ENCODE results near the gene CRX.
"Not testable (repeated sequence)": the region's sequence is repeated elsewhere in the genome, so short reads cannot be mapped to it uniquely, and the experiment has no call there.

CRX gene

DNA sequence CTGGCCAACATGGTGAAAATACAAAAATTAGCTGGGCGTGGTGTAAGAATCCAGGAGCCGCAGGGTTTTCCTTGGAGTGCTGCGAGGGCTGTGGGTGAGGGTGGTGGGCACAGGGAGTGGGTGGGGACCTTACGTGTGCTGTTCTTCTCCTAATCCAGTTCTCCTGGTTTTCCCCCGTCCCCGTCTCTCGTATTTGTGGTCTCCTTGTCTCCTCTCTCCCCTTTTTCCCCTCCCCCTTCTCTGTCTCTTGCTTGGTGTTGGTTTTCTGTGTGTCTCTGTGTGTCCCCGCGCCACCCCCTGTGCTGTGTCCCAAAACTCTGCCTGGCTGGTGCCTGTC is 41.6 kb upstream of the CRX start:
- DNase-seq (ENCODE audit: low spot score), result no peak
- in situ Hi-C loops (cut with MboI; ENCODE audit: low sequenced_read_pairs, unreplicated experiment), result no loop called here
- TF ChIP-seq, protein P1, sequence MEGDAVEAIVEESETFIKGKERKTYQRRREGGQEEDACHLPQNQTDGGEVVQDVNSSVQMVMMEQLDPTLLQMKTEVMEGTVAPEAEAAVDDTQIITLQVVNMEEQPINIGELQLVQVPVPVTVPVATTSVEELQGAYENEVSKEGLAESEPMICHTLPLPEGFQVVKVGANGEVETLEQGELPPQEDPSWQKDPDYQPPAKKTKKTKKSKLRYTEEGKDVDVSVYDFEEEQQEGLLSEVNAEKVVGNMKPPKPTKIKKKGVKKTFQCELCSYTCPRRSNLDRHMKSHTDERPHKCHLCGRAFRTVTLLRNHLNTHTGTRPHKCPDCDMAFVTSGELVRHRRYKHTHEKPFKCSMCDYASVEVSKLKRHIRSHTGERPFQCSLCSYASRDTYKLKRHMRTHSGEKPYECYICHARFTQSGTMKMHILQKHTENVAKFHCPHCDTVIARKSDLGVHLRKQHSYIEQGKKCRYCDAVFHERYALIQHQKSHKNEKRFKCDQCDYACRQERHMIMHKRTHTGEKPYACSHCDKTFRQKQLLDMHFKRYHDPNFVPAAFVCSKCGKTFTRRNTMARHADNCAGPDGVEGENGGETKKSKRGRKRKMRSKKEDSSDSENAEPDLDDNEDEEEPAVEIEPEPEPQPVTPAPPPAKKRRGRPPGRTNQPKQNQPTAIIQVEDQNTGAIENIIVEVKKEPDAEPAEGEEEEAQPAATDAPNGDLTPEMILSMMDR (IDR thresholded peaks at IDR 0.05; ENCODE audit: borderline replicate concordance, control extremely low read depth, extremely low read depth, insufficient read depth, missing control alignments), result no peak

DNA sequence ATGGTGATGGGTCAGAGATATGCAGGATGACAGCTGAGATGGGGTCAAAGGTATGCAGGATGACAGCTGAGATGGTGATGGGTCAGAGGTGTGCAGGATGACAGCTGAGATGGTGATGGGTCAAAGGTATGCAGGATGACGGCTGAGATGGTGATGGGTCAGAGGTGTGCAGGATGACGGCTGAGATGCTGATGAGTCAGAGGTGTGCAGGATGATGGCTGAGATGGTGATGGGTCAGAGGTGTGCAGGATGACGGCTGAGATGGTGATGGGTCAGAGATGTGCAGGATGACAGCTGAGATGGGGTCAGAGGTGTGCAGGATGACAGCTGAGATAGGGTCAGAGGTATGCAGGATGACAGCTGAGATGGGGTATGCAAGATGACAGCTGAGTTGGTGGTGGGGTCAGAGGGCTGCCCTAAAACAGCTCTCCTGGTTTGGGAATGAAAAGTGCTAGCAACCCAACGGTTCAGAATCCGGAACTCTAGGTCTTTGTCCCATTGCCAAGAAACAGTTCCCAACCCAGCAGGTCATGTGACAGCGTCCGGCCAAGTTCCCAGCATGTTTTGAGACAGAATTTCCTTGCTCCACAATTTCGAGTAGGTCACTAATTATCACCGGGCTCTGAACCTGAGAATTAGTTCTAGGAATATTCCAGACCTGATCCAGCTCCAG is 40.0 kb upstream of the CRX start:
- in situ Hi-C loops (cut with MboI; ENCODE audit: low sequenced_read_pairs, unreplicated experiment), result no loop called here
- TF ChIP-seq, protein P1 (IDR thresholded peaks at IDR 0.05; ENCODE audit: borderline replicate concordance, control extremely low read depth, extremely low read depth, insufficient read depth, missing control alignments), result no peak
- no peak for DNase-seq (ENCODE audit: low spot score)

DNA sequence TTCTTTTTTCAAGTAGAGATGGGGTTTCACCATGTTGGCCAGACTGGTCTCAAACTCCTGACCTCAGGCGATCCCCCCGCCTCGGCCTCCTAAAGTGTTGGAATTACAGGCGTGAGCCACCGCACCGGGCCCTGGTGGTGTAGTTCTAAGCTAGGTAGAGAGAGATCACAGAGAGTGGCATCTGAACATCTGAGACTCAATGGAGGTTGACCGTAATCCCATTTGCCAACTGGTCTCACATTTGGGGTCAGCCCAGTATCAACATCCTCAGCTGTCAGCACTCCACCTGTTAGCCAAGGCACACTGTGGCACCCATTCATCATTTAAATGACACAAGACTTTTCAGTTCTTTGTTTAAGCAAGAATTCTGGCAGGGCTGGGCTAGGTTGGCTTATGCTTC is 35.2 kb upstream of the CRX start:
- TF ChIP-seq, protein P1 (IDR thresholded peaks at IDR 0.05; ENCODE audit: borderline replicate concordance, control extremely low read depth, extremely low read depth, insufficient read depth, missing control alignments), result no peak
- in situ Hi-C loops (cut with MboI; ENCODE audit: low sequenced_read_pairs, unreplicated experiment), result no loop called here
- DNase-seq (ENCODE audit: low spot score), result no peak

DNA sequence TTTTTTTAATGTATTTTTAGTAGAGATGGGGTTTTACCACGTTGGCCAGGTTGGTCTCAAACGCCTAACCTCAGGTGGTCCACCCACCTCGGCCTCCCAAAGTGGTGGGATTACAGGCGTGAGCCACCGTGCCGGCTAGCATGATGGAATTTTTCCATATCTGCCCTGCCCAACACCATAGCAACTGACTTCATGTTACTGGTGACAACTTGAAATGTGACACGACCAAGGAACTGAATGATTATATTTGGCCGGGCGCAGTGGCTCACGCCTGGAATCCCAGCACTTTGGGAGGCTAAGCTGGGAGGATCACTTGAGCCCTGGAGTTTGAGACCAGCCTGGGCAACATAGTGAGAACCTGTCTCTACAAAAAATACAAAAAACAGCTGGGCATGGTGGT is 34.4 kb upstream of the CRX start:
- DNase-seq (ENCODE audit: low spot score); in situ Hi-C loops (cut with MboI; ENCODE audit: low sequenced_read_pairs, unreplicated experiment): not testable (repeated sequence)

DNA sequence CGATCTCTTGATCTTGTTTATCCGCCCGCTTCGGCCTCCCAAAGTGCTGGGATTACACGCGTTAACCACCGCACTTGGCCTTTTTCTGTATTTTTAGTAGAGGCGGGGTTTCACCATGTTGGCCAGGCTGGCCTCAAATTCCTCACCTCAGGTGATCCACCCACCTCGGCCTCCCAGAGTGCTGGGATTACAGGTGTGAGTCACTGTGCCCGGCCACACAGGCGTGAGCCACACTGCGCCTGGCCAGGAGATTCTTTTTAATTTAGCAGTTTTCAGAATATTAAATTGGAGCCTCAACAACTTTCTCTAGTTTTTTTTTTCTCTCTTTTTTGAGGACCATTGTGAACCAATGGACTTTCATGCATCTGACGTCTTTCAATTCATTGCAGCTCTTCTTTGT is 31.9 kb upstream of the CRX start:
- in situ Hi-C loops (cut with MboI; ENCODE audit: low sequenced_read_pairs, unreplicated experiment); DNase-seq (ENCODE audit: low spot score): not testable (repeated sequence)

DNA sequence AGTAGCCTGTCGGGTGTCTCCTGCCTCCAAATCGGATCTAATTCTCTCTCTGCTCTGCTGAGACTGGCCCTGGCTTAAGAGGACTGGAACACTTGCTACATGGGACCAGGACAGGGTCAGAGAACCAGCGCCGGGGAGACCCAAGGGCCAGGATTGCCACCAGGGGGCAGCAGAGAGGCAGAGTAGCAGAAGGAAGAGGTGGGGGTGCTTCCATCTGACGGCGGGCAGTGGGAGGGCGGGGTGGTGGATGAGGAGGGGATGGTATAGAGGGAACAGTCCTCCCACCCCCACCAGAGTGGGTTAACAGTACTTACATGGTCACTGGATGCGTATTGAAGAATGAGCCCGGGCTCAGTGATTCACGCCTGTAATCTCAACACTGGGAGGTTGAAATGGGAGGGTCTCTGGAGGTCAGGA is 31.3 kb upstream of the CRX start:
- in situ Hi-C loops (cut with MboI; ENCODE audit: low sequenced_read_pairs, unreplicated experiment), result no loop called here
- DNase-seq (ENCODE audit: low spot score), result peak; percentile 83
- TF ChIP-seq, protein P1 (IDR thresholded peaks at IDR 0.05; ENCODE audit: borderline replicate concordance, control extremely low read depth, extremely low read depth, insufficient read depth, missing control alignments), result peak; percentile 89

DNA sequence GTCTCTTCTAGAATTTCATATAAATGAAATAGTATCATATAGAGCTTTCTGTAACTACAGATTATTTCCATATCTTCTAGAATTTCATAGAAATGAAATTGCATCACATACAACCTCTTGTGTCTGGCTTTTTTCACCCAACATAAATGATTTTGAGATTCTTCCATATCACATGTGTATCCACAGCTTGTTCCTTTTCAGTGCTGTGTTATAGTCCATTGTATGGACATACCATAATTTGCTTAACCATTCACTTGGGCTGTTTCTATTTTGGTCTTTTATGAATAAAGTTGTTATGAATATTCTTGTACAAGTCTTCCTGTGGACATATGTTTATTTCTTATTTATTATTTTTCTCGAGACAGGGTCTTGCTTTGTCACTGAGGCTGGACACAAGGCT is 29.1 kb upstream of the CRX start:
- no peak for DNase-seq (ENCODE audit: low spot score)
- TF ChIP-seq, protein P1 (IDR thresholded peaks at IDR 0.05; ENCODE audit: borderline replicate concordance, control extremely low read depth, extremely low read depth, insufficient read depth, missing control alignments), result no peak
- in situ Hi-C loops (cut with MboI; ENCODE audit: low sequenced_read_pairs, unreplicated experiment), result no loop called here

DNA sequence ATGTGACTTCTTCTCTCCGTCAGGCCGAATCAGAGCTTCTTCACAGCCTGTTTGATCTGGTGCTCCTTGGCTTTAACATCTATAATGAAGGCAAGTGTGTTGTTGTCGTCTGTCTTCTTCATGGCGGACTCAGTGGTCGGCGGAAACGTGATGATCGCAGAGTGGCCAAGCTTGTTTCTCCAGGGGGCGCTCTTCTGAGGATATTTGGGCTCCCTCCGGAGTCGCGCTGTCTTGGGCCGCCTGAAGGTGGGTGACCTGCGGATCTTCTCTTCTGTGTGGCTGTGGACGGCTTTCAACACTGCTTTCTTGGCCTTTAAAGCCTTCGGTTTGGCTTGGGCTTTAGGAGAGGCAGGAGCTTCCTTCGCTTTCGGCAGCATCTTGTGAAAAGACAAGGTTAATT is 27.2 kb upstream of the CRX start:
- in situ Hi-C loops (cut with MboI; ENCODE audit: low sequenced_read_pairs, unreplicated experiment), result no loop called here
- no peak for DNase-seq (ENCODE audit: low spot score)
- TF ChIP-seq, protein P1 (IDR thresholded peaks at IDR 0.05; ENCODE audit: borderline replicate concordance, control extremely low read depth, extremely low read depth, insufficient read depth, missing control alignments), result no peak

All from GM13976 (cell line).